HepG2 (cell line): ENCODE measurements around the gene PRKAG1. TPM values are rescaled to one million over a fixed set of nuclear protein-coding genes. Genes with fewer than 3 reads are reported as not detected.

ENCODE experiments used
- ATF7 ChIP-seq, 2 experiments: fragments of 450-650 bp in 1 of 2; sonication (generic) in 1 of 2; formaldehyde crosslinking in 1 of 2; IDR thresholded peaks; 2 replicates each; pipeline versions ENCODE4 v1.4.0 to v1.6.1; 2016 to 2020; ENCODE audit warnings: antibody characterized with exemption in 1 of 2, mild to moderate bottlenecking in 1 of 2, missing genetic modification reagents in 1 of 2
- CCAR2 ChIP-seq: fragments of 200-400 bp; formaldehyde crosslinking; optimal IDR thresholded peaks from 2 replicates; pipeline ENCODE3; 2018; ENCODE audit warnings: low read depth, mild to moderate bottlenecking, low read length, moderate library complexity
- HIVEP1 ChIP-seq: sonication (generic); formaldehyde crosslinking; IDR thresholded peaks from 2 replicates; pipeline ENCODE4 v1.4.0; 2020; ENCODE audit warnings: mild to moderate bottlenecking, missing genetic modification reagents
- KAT2B ChIP-seq: fragments of 150-350 bp; IDR thresholded peaks from 2 replicates; pipeline ENCODE4 v1.6.1; 2014; ENCODE audit warnings: low read depth, low read length, borderline replicate concordance
- MZF1 ChIP-seq: sonication (generic); formaldehyde crosslinking; IDR thresholded peaks from 2 replicates; pipeline ENCODE4 v1.8.1; 2023; ENCODE audit warnings: mild to moderate bottlenecking, missing genetic modification reagents, borderline replicate concordance
- NKX3-1 ChIP-seq: sonication (generic); formaldehyde crosslinking; IDR thresholded peaks from 2 replicates; pipeline ENCODE4 v1.5.0; 2020; ENCODE audit warnings: missing genetic modification reagents
- SETDB1 ChIP-seq: sonication (generic); formaldehyde crosslinking; IDR thresholded peaks from 2 replicates; pipeline ENCODE4 v1.5.1; 2020; ENCODE audit warnings: missing genetic modification reagents, mild to moderate bottlenecking, borderline replicate concordance
- SOX13 ChIP-seq, 3 experiments: fragments of 450-650 bp in 1 of 3; sonication (generic) in 1 of 3; formaldehyde crosslinking in 1 of 3; IDR thresholded peaks in 2 of 3; conservative IDR thresholded peaks in 1 of 3; 2 replicates each; pipeline versions ENCODE4 v1.5.0 to v1.6.1; 2016 to 2020; ENCODE audit warnings: antibody characterized with exemption in 1 of 3, mild to moderate bottlenecking in 1 of 3, missing compliant biosample characterization in 1 of 3, missing genetic modification reagents in 1 of 3, moderate library complexity in 1 of 3
- ZBTB38 ChIP-seq: sonication (generic); formaldehyde crosslinking; IDR thresholded peaks from 2 replicates; pipeline ENCODE4 v1.5.1; 2020; ENCODE audit warnings: mild to moderate bottlenecking, missing genetic modification reagents
- ZNF207 ChIP-seq: fragments of 450-650 bp; IDR thresholded peaks from 2 replicates; pipeline ENCODE4 v1.6.1; 2016; ENCODE audit warnings: antibody characterized with exemption, borderline replicate concordance
- ZNF34 ChIP-seq: sonication (generic); formaldehyde crosslinking; IDR thresholded peaks from 2 replicates; pipeline ENCODE4 v1.4.0; 2020; ENCODE audit warnings: mild to moderate bottlenecking, missing genetic modification reagents, borderline replicate concordance
- ZNF577 ChIP-seq: sonication (generic); formaldehyde crosslinking; IDR thresholded peaks from 2 replicates; pipeline ENCODE4 v1.4.0; 2020; ENCODE audit warnings: mild to moderate bottlenecking, low read depth, missing genetic modification reagents, borderline replicate concordance
- polyA plus RNA-seq, 8 experiments: library from polyadenylated mRNA; depleted of rRNA in 3 of 8; stranded (reverse) in 7 of 8; unstranded in 1 of 8; fragments of >200 nt; fragmentation: Illumina TruSeq in 4 of 8; extraction: Trizol in 4 of 8; gene quantifications; 2 replicates each; pipeline versions ENCODE4 v1.2.1 to v1.2.3, GENCODE V29; 2011 to 2016; ENCODE audit warnings: low read depth in 4 of 8, missing spikeins in 1 of 8, mixed read lengths in 1 of 8; ENCODE audit not compliant: insufficient read depth in 1 of 8
- total RNA-seq, 5 experiments: library from RNA; depleted of rRNA; stranded (reverse); fragments of >200 nt; fragmentation: Illumina TruSeq; extraction: Trizol; gene quantifications; 2 replicates each; pipeline ENCODE4 v1.2.3, GENCODE V29; 2016; ENCODE audit warnings: low read depth in 1 of 5
- TF ChIP-seq, protein P1 (sequence below): sonication (generic); formaldehyde crosslinking; IDR thresholded peaks from 2 replicates; pipeline ENCODE4; 2020; ENCODE audit warnings: missing genetic modification reagents, mild to moderate bottlenecking, borderline replicate concordance
- TF ChIP-seq, protein P2 (sequence below): sonication (generic); formaldehyde crosslinking; IDR thresholded peaks from 2 replicates; pipeline ENCODE4 v1.5.1; 2020; ENCODE audit warnings: missing genetic modification reagents, mild to moderate bottlenecking, borderline replicate concordance
- TF ChIP-seq, protein P3 (sequence below): sonication (generic); formaldehyde crosslinking; IDR thresholded peaks from 2 replicates; pipeline ENCODE4 v1.8.0; 2022; ENCODE audit warnings: mild to moderate bottlenecking, missing genetic modification reagents, borderline replicate concordance
- TF ChIP-seq, protein P4 (sequence below): sonication (generic); formaldehyde crosslinking; IDR thresholded peaks from 2 replicates; pipeline ENCODE4 v1.5.0; 2020; ENCODE audit warnings: mild to moderate bottlenecking, missing genetic modification reagents

The PRKAG1 gene
- total and polyA plus RNA-seq, 2 of the 13 experiments (the other 11 are each of a cell fraction or from before 2014, with no cell fraction given): 26.1 to 32.8 TPM

DNA sequence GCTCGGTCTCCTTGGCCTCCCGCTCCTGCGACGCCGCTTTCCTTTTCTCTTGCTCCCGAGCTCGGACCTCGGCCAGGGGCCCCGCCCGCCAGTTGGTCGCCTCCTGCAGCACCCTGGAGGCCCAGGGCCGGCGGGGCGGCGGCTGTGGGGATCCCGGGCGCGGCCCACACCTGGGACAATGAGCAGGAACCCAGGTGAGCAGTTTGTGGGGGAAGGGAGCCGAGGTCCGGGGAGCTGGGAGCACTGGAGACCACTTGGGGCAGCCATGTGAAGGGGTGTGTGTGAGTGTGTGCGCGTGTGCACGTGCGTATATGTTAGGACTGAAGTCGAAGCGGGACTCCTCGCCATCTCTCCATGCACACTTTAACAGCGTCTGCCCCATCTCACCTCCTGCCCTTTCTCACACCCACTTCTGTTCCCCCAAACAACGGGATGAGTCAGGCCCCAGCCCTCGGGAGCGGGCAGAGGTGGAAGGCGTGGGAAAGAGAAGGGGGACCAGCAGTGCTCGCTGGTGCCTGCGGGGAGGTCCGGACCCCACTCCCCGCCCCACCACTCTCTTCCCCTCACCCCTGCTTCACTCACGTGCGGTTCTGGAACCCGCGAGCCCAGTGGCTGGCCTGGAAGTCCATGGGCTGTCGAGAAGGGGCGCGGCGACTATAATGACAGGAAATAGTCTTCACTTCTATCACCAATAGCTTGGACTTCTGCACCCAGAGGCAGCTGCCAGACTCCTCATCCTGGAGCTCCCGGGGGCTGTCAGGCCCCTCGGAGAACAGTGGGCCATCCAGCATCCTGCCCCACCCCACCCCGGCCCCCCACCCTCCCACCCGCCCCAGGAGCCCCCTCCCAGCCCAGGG, 19.9 kb downstream of the PRKAG1 start (continued):
- TF ChIP-seq, protein P1, sequence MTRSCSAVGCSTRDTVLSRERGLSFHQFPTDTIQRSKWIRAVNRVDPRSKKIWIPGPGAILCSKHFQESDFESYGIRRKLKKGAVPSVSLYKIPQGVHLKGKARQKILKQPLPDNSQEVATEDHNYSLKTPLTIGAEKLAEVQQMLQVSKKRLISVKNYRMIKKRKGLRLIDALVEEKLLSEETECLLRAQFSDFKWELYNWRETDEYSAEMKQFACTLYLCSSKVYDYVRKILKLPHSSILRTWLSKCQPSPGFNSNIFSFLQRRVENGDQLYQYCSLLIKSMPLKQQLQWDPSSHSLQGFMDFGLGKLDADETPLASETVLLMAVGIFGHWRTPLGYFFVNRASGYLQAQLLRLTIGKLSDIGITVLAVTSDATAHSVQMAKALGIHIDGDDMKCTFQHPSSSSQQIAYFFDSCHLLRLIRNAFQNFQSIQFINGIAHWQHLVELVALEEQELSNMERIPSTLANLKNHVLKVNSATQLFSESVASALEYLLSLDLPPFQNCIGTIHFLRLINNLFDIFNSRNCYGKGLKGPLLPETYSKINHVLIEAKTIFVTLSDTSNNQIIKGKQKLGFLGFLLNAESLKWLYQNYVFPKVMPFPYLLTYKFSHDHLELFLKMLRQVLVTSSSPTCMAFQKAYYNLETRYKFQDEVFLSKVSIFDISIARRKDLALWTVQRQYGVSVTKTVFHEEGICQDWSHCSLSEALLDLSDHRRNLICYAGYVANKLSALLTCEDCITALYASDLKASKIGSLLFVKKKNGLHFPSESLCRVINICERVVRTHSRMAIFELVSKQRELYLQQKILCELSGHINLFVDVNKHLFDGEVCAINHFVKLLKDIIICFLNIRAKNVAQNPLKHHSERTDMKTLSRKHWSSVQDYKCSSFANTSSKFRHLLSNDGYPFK: no peak
- TF ChIP-seq HIVEP1 (CRISPR knock-in tag) (0 out of 2 replicates have a peak, but pooled peaks have one; percentile 39), ZNF577 (CRISPR knock-in tag) (no peak), SETDB1 (no peak), SOX13 (IDR thresholded peaks at IDR 0.05) (no peak), SOX13 (CRISPR knock-in tag; conservative IDR thresholded peaks at IDR 0.05 in 1 of 2, IDR thresholded peaks at IDR 0.05 in 1 of 2) (0 out of 4 replicates have a peak, but pooled peaks of 1 of the 2 experiments have one; percentile 12), KAT2B (no peak), ZNF34 (no peak), NKX3-1 (CRISPR knock-in tag) (peak; percentile 80), MZF1 (CRISPR knock-in tag) (no peak), ZNF207 (no peak), ATF7 (IDR thresholded peaks at IDR 0.05) (no peak), ATF7 (CRISPR knock-in tag; IDR thresholded peaks at IDR 0.05) (0 out of 2 replicates have a peak, but pooled peaks have one; percentile 68), ZBTB38 (CRISPR knock-in tag) (no peak), CCAR2 (no peak)
- TF ChIP-seq, protein P2, sequence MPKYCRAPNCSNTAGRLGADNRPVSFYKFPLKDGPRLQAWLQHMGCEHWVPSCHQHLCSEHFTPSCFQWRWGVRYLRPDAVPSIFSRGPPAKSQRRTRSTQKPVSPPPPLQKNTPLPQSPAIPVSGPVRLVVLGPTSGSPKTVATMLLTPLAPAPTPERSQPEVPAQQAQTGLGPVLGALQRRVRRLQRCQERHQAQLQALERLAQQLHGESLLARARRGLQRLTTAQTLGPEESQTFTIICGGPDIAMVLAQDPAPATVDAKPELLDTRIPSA: peak; percentile 67; the same call in 1 of the 2 replicates
- TF ChIP-seq, protein P3, sequence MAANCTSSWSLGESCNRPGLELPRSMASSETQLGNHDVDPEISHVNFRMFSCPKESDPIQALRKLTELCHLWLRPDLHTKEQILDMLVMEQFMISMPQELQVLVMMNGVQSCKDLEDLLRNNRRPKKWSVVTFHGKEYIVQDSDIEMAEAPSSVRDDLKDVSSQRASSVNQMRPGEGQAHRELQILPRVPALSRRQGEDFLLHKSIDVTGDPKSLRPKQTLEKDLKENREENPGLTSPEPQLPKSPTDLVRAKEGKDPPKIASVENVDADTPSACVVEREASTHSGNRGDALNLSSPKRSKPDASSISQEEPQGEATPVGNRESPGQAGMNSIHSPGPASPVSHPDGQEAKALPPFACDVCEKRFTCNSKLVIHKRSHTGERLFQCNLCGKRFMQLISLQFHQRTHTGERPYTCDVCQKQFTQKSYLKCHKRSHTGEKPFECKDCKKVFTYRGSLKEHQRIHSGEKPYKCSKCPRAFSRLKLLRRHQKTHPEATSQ (CRISPR knock-in tag): no peak
- TF ChIP-seq, protein P4, sequence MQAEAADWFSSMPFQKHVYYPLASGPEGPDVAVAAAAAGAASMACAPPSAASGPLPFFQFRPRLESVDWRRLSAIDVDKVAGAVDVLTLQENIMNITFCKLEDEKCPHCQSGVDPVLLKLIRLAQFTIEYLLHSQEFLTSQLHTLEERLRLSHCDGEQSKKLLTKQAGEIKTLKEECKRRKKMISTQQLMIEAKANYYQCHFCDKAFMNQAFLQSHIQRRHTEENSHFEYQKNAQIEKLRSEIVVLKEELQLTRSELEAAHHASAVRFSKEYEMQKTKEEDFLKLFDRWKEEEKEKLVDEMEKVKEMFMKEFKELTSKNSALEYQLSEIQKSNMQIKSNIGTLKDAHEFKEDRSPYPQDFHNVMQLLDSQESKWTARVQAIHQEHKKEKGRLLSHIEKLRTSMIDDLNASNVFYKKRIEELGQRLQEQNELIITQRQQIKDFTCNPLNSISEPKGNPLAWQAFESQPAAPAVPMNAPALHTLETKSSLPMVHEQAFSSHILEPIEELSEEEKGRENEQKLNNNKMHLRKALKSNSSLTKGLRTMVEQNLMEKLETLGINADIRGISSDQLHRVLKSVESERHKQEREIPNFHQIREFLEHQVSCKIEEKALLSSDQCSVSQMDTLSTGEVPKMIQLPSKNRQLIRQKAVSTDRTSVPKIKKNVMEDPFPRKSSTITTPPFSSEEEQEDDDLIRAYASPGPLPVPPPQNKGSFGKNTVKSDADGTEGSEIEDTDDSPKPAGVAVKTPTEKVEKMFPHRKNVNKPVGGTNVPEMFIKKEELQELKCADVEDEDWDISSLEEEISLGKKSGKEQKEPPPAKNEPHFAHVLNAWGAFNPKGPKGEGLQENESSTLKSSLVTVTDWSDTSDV (CRISPR knock-in tag): peak; percentile 98; the same call in 1 of the 2 replicates
